GM12878 (cell line): ENCODE results near the gene HADHA. TPM values are rescaled to one million over a fixed set of nuclear protein-coding genes. Genes with fewer than 3 reads are reported as not detected.

ENCODE experiments used
- ATAC-seq: fragments of 200-7000 bp; cut with Tn5 transposase; 3 replicates; pipeline ENCODE4 v1.9.1; 2020; ENCODE audit warnings: mild to moderate bottlenecking, moderate library complexity
- BruUV-seq: library from RNA; stranded (reverse); fragments of 400-500 nt; replicated peaks from 2 replicates; lab custom pipeline; 2021; lab: Mats Ljungman, UMichigan
- CTCF ChIA-PET: fragments of 300-600 bp; sonication (Branson Sonifier 250); formaldehyde crosslinking; extraction: SDS; loops from one replicate; lab custom pipeline; 2021; ENCODE audit warnings: inconsistent platforms; lab: Yijun Ruan, JAX
- POLR2A ChIA-PET: fragments of 350-600 bp; formaldehyde crosslinking; extraction: SDS; loops from one replicate; lab custom pipeline; 2021; ENCODE audit warnings: inconsistent platforms; lab: Charles Lee
- RAD21 ChIA-PET: fragments of 300-600 bp; sonication (Branson Sonifier 250); formaldehyde crosslinking; loops from one replicate; lab custom pipeline; 2023; ENCODE audit warnings: antibody characterized with exemption; ENCODE audit not compliant: unreplicated experiment; lab: Charles Lee
- SMC1A ChIA-PET: fragments of 300-600 bp; sonication (Branson Sonifier 250); formaldehyde crosslinking; loops from one replicate; lab custom pipeline; 2023; ENCODE audit not compliant: unreplicated experiment, uncharacterized antibody; lab: Charles Lee
- DNase-seq: peaks from one replicate; pipeline ENCODE4 v3.0.0-alpha.2; 2011; ENCODE audit warnings: low read depth, low spot score
- FAIRE-seq: peaks from 3 replicates; lab custom pipeline; 2011; peaks lifted over from hg19 to GRCh38; lab: Jason Lieb, UNC
- H2AFZ ChIP-seq: 2 replicates; pipeline ENCODE4 v1.6.0; 2011; ENCODE audit warnings: low read depth, low read length, control low read depth; ENCODE audit not compliant: control insufficient read depth
- H3K27ac ChIP-seq: 2 replicates; pipeline ENCODE4 v1.5.1; 2011; ENCODE audit warnings: control low read depth; ENCODE audit not compliant: control insufficient read depth, insufficient read depth
- H3K27me3 ChIP-seq, 2 experiments: replicated peaks in 1 of 2; 2 replicates each; pipeline versions ENCODE4 v1.6.0 to v1.6.1; 2011; ENCODE audit warnings: low read length in 1 of 2; ENCODE audit not compliant: control insufficient read depth in 2 of 2, insufficient read depth in 2 of 2
- H3K36me3 ChIP-seq, 2 experiments: 2 replicates each; pipeline ENCODE4 v1.5.1; 2011; ENCODE audit warnings: low read length in 1 of 2; ENCODE audit not compliant: control insufficient read depth in 2 of 2, insufficient read depth in 2 of 2
- H3K4me1 ChIP-seq: 2 replicates; pipeline ENCODE4 v1.6.1; 2011; ENCODE audit warnings: mild to moderate bottlenecking, low read length, moderate library complexity, mixed read lengths; ENCODE audit not compliant: control insufficient read depth, insufficient read depth
- H3K4me2 ChIP-seq: 2 replicates; pipeline ENCODE4 v1.6.0; 2011; ENCODE audit warnings: control low read depth; ENCODE audit not compliant: control insufficient read depth, insufficient read depth
- H3K4me3 ChIP-seq: fragments of 200-600 bp; sonication (generic); 2 replicates; pipeline ENCODE4 v1.5.1; 2016
- H3K79me2 ChIP-seq: 2 replicates; pipeline ENCODE4 v1.6.0; 2011; ENCODE audit warnings: low read length; ENCODE audit not compliant: control insufficient read depth, insufficient read depth
- H3K9ac ChIP-seq: 2 replicates; pipeline ENCODE4 v1.8.0; 2011; ENCODE audit warnings: low read length, control low read depth, mixed read lengths; ENCODE audit not compliant: control insufficient read depth, insufficient read depth
- H3K9me3 ChIP-seq: replicated peaks from 3 replicates; pipeline ENCODE4 v1.5.1; 2011; ENCODE audit warnings: mild to moderate bottlenecking, low read length; ENCODE audit not compliant: control insufficient read depth, insufficient read depth
- H4K20me1 ChIP-seq: 2 replicates; pipeline ENCODE4 v1.6.0; 2011; ENCODE audit not compliant: control insufficient read depth, insufficient read depth
- HCFC1 ChIP-seq: fragments of 150-350 bp; IDR thresholded peaks from 2 replicates; pipeline ENCODE4 v1.6.1; 2014; ENCODE audit warnings: low read length
- IRF4 ChIP-seq: IDR thresholded peaks from 2 replicates; pipeline ENCODE4 v1.6.1; 2011; ENCODE audit warnings: low read depth, low read length
- MEF2B ChIP-seq: fragments of 450-650 bp; IDR thresholded peaks from 2 replicates; pipeline ENCODE4 v1.6.1; 2018; ENCODE audit warnings: mild to moderate bottlenecking, moderate library complexity; ENCODE audit not compliant: partially characterized antibody, poor library complexity, severe bottlenecking
- NR2F1 ChIP-seq: fragments of 450-650 bp; conservative IDR thresholded peaks from 2 replicates; pipeline ENCODE4 v1.6.1; 2017; ENCODE audit warnings: mild to moderate bottlenecking
- POLR2AphosphoS2 ChIP-seq: IDR thresholded peaks from 2 replicates; pipeline ENCODE4 v1.6.1; 2011; ENCODE audit warnings: low read depth, mild to moderate bottlenecking, low read length, improper control_type of control experiment, moderate library complexity
- RUNX3 ChIP-seq: IDR thresholded peaks from 2 replicates; pipeline ENCODE4 v1.6.1; 2012; ENCODE audit warnings: low read length, inconsistent platforms
- SMAD1 ChIP-seq: fragments of 450-650 bp; IDR thresholded peaks from 2 replicates; pipeline ENCODE4 v1.6.1; 2018; ENCODE audit warnings: mild to moderate bottlenecking, low read depth; ENCODE audit not compliant: partially characterized antibody
- SMAD5 ChIP-seq: IDR thresholded peaks from 2 replicates; pipeline ENCODE4 v1.6.1; 2016; ENCODE audit warnings: antibody characterized with exemption, low read depth
- SMARCA5 ChIP-seq: fragments of 450-650 bp; IDR thresholded peaks from 2 replicates; pipeline ENCODE4 v1.6.1; 2017; ENCODE audit warnings: mild to moderate bottlenecking
- ZNF384 ChIP-seq: IDR thresholded peaks from 2 replicates; pipeline ENCODE4 v1.6.1; 2012; ENCODE audit warnings: low read depth, mild to moderate bottlenecking, low read length, improper control_type of control experiment, borderline replicate concordance
- WGBS: methylation state at CpG from one replicate; pipeline ENCODE4 v1.1.6; 2016; ENCODE audit warnings: low lambda C conversion rate; ENCODE audit not compliant: insufficient replicate concordance, insufficient coverage; ENCODE audit errors: missing lambda C conversion rate; 5-methylcytosine and 5-hydroxymethylcytosine counted together
- in situ Hi-C: fragments of 300-500 bp; cut with MboI; formaldehyde crosslinking; loops from 9 replicates; pipeline ENCODE4 v1.14.3; 2018; ENCODE audit warnings: mixed read lengths
- intact Hi-C: fragments of 100-400 bp; cut with micrococcal nuclease; formaldehyde crosslinking; loops from one replicate; pipeline ENCODE4 v1.14.2; 2022; ENCODE audit not compliant: unreplicated experiment
- polyA plus RNA-seq, 11 experiments: library from polyadenylated mRNA; depleted of rRNA in 4 of 11; unstranded in 6 of 11; stranded (reverse) in 5 of 11; fragments of >200 nt; fragmentation: Nextera tagmentation in 4 of 11; fragmentation: Illumina TruSeq in 1 of 11; extraction: Ambion mirVana in 4 of 11; extraction: Trizol in 1 of 11; gene quantifications; 1 replicate in 1 of 11; 2 replicates in 10 of 11; pipeline versions ENCODE4 v1.2.1 to v1.2.3, GENCODE V29; 2011 to 2016; ENCODE audit warnings: inconsistent platforms in 2 of 11, missing spikeins in 2 of 11, low read depth in 1 of 11
- total RNA-seq, 4 experiments: library from RNA; depleted of rRNA in 3 of 4; stranded (reverse); fragments of >200 nt in 3 of 4; fragmentation: Illumina TruSeq in 1 of 4; extraction: Trizol in 1 of 4; gene quantifications; 2 replicates each; pipeline versions ENCODE4 v1.2.1 to v1.2.3, GENCODE V29; 2013 to 2021
- TF ChIP-seq, protein P1 (sequence below): IDR thresholded peaks from 2 replicates; pipeline ENCODE4 v1.6.1; 2011; ENCODE audit warnings: low read depth, mild to moderate bottlenecking, low read length, moderate library complexity, borderline replicate concordance; ENCODE audit errors: extremely low read depth
- TF ChIP-seq, protein P2 (sequence below): fragments of 450-650 bp; IDR thresholded peaks from 2 replicates; pipeline ENCODE4 v1.6.1; 2017; ENCODE audit warnings: mild to moderate bottlenecking, moderate library complexity
- TF ChIP-seq, protein P3 (sequence below): fragments of 450-650 bp; IDR thresholded peaks from 2 replicates; pipeline ENCODE4 v1.6.1; 2017; ENCODE audit warnings: mild to moderate bottlenecking, moderate library complexity

Gene HADHA
- total and polyA plus RNA-seq, 10 of the 15 experiments (the other 5 are each of a cell fraction or from before 2014, with no cell fraction given), result 109 to 207 (median 165) TPM

DNA sequence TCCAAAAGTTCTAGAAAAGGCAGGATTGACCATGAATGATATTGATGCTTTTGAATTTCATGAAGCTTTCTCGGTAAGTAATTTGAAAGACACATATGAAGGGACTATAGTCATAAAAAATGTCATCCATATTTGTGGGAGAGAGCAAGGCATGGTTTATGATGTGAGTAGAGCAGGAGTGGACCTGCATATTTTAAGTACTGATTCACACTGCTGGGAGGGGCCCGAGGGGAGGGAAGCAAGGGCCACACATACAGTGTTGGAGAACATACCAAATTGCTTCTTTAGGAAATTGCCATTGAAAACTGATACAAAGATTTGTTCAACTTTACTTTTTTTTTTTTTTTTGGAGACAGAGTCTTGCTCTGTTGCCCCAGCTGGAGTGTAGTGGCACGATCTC, 39.7 kb upstream of the HADHA start:
- SMC1A ChIA-PET, result interaction anchor here (0.7 to 0.9 kb wide), 3 partner anchors 12 to 336 kb away, joined by 3 read pairs; no protein-coding TSS in a partner anchor
- TF ChIP-seq SMAD1 (no peak), ZNF384 (no peak), MEF2B (no peak), NR2F1 (no peak), IRF4 (no peak), SMARCA5 (no peak), HCFC1 (no peak), SMAD5 (no peak), POLR2AphosphoS2 (no peak), RUNX3 (no peak)
- TF ChIP-seq, protein P1, sequence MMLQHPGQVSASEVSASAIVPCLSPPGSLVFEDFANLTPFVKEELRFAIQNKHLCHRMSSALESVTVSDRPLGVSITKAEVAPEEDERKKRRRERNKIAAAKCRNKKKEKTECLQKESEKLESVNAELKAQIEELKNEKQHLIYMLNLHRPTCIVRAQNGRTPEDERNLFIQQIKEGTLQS, result no peak
- TF ChIP-seq, protein P2, sequence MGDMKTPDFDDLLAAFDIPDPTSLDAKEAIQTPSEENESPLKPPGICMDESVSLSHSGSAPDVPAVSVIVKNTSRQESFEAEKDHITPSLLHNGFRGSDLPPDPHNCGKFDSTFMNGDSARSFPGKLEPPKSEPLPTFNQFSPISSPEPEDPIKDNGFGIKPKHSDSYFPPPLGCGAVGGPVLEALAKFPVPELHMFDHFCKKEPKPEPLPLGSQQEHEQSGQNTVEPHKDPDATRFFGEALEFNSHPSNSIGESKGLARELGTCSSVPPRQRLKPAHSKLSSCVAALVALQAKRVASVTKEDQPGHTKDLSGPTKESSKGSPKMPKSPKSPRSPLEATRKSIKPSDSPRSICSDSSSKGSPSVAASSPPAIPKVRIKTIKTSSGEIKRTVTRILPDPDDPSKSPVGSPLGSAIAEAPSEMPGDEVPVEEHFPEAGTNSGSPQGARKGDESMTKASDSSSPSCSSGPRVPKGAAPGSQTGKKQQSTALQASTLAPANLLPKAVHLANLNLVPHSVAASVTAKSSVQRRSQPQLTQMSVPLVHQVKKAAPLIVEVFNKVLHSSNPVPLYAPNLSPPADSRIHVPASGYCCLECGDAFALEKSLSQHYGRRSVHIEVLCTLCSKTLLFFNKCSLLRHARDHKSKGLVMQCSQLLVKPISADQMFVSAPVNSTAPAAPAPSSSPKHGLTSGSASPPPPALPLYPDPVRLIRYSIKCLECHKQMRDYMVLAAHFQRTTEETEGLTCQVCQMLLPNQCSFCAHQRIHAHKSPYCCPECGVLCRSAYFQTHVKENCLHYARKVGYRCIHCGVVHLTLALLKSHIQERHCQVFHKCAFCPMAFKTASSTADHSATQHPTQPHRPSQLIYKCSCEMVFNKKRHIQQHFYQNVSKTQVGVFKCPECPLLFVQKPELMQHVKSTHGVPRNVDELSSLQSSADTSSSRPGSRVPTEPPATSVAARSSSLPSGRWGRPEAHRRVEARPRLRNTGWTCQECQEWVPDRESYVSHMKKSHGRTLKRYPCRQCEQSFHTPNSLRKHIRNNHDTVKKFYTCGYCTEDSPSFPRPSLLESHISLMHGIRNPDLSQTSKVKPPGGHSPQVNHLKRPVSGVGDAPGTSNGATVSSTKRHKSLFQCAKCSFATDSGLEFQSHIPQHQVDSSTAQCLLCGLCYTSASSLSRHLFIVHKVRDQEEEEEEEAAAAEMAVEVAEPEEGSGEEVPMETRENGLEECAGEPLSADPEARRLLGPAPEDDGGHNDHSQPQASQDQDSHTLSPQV, result no peak
- TF ChIP-seq, protein P3, sequence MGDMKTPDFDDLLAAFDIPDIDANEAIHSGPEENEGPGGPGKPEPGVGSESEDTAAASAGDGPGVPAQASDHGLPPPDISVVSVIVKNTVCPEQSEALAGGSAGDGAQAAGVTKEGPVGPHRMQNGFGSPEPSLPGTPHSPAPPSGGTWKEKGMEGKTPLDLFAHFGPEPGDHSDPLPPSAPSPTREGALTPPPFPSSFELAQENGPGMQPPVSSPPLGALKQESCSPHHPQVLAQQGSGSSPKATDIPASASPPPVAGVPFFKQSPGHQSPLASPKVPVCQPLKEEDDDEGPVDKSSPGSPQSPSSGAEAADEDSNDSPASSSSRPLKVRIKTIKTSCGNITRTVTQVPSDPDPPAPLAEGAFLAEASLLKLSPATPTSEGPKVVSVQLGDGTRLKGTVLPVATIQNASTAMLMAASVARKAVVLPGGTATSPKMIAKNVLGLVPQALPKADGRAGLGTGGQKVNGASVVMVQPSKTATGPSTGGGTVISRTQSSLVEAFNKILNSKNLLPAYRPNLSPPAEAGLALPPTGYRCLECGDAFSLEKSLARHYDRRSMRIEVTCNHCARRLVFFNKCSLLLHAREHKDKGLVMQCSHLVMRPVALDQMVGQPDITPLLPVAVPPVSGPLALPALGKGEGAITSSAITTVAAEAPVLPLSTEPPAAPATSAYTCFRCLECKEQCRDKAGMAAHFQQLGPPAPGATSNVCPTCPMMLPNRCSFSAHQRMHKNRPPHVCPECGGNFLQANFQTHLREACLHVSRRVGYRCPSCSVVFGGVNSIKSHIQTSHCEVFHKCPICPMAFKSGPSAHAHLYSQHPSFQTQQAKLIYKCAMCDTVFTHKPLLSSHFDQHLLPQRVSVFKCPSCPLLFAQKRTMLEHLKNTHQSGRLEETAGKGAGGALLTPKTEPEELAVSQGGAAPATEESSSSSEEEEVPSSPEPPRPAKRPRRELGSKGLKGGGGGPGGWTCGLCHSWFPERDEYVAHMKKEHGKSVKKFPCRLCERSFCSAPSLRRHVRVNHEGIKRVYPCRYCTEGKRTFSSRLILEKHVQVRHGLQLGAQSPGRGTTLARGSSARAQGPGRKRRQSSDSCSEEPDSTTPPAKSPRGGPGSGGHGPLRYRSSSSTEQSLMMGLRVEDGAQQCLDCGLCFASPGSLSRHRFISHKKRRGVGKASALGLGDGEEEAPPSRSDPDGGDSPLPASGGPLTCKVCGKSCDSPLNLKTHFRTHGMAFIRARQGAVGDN, result no peak
- H3K79me2 ChIP-seq, result no peaks in the 10 kb centered on the region
- H2AFZ ChIP-seq, result no peak overlapping the region
- peaks cover 3 to 30% of the 10 kb centered on the region in 2 experiments for H3K36me3 ChIP-seq
- intact Hi-C loops, result no loop called here
- RAD21 ChIA-PET, result interaction anchor here (0.6 kb wide), 1 partner anchor 1350 kb away, joined by 3 read pairs; no protein-coding TSS in a partner anchor
- in situ Hi-C loops, result no loop called here
- DNase-seq (no peak), ATAC-seq (no peak), FAIRE-seq (no peak)
- CTCF ChIA-PET, result interaction anchor here (1.3 kb wide), 1 partner anchor 9 kb away, joined by 3 read pairs; no protein-coding TSS in a partner anchor
- no peak overlapping the region for H3K9ac ChIP-seq
- no TSS peak for BruUV-seq
- H3K4me3 ChIP-seq, result no peak overlapping the region
- WGBS, result 93% methylated on average over 2 of the region's 3 CpGs
- H3K9me3 ChIP-seq, result no peaks in the 10 kb centered on the region
- no peaks in the 10 kb centered on the region for H3K4me1 ChIP-seq
- POLR2A ChIA-PET, result interaction anchor here (0.6 kb wide), 1 partner anchor 193 kb away, joined by 3 read pairs; no protein-coding TSS in a partner anchor
- H4K20me1 ChIP-seq, result no peaks in the 10 kb centered on the region
- H3K4me2 ChIP-seq, result no peak overlapping the region
- H3K27me3 ChIP-seq, result no peaks in the 10 kb centered on the region
- H3K27ac ChIP-seq, result no peak overlapping the region
